Mammary epithelial cell (primary cell): ENCODE results near the gene MYO3A.
"Not testable (repeated sequence)": the region's sequence is repeated elsewhere in the genome, so short reads cannot be mapped to it uniquely, and the experiment has no call there.

Experiments
- EZH2 ChIP-seq: IDR thresholded peaks from 2 replicates; pipeline ENCODE4 v1.6.1; 2012; ENCODE audit warnings: low read length, inconsistent platforms, borderline replicate concordance
- TF ChIP-seq, protein P1 (sequence below), 2 donors: IDR thresholded peaks in 1 of 2; conservative IDR thresholded peaks in 1 of 2; 2 replicates each; pipeline ENCODE4 v1.5.1; 2011 to 2012; ENCODE audit warnings: inconsistent platforms in 2 of 2, low read length in 2 of 2, mild to moderate bottlenecking in 2 of 2, control low read depth in 1 of 2, low read depth in 1 of 2; ENCODE audit not compliant: insufficient read depth in 1 of 2; ENCODE audit errors: extremely low read depth in 1 of 2

DNA sequence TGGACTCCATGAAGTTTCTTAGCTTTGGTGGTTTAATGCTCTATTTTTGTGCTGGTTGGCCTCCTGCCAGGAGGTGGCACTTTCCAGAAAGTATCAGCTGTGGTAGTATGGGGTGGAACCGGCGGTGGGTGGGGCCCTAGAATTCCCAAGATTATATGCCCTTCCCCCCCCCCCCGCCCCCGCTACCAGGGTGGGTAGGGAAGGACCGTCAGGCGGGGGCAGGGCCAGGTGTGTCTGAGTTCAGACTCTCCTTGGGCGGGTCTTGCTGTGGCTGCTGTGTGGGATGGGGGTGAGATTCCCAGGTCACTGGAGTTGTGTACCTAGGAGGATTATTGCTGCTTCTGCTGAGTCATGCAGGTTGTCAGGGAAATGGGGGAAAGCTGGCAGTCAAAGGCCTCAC, 146.9 kb downstream of the MYO3A start:
- TF ChIP-seq, protein P1, sequence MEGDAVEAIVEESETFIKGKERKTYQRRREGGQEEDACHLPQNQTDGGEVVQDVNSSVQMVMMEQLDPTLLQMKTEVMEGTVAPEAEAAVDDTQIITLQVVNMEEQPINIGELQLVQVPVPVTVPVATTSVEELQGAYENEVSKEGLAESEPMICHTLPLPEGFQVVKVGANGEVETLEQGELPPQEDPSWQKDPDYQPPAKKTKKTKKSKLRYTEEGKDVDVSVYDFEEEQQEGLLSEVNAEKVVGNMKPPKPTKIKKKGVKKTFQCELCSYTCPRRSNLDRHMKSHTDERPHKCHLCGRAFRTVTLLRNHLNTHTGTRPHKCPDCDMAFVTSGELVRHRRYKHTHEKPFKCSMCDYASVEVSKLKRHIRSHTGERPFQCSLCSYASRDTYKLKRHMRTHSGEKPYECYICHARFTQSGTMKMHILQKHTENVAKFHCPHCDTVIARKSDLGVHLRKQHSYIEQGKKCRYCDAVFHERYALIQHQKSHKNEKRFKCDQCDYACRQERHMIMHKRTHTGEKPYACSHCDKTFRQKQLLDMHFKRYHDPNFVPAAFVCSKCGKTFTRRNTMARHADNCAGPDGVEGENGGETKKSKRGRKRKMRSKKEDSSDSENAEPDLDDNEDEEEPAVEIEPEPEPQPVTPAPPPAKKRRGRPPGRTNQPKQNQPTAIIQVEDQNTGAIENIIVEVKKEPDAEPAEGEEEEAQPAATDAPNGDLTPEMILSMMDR (conservative IDR thresholded peaks at IDR 0.05 in 1 of 2, IDR thresholded peaks at IDR 0.05 in 1 of 2; ENCODE audit: extremely low read depth in 1 of 2, insufficient read depth in 1 of 2, low read depth in 1 of 2, low read length in 2 of 2): not testable (repeated sequence)
- not testable (repeated sequence) for TF ChIP-seq EZH2
